ENCODE measurements around the gene TBL1XR1.

The TBL1XR1 gene

DNA sequence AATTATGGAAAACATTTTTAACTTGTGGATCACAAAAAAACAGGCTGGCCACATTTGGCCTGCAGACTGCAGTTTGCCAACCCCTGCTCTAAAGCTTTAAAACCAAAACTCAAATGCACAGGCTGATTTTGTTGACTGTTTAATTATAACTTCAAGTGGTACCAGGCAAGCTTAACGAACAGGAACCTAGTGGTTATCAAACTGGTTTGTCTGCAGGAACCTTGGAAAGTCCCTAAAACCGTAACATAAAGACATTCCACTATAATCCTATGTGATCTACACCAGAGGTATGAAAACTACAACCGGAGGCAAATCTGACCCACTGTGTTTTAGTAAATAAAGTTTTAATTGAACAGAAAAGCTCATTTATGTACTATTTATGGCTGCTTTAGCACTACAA is 52.4 kb downstream of the TBL1XR1 start:
- TF ChIP-seq GATA2 (IDR thresholded peaks at IDR 0.05; ENCODE audit: low read depth, low read length) (no peak), GATA3 (IDR thresholded peaks at IDR 0.05; ENCODE audit: low read depth, low read length) (no peak)

DNA sequence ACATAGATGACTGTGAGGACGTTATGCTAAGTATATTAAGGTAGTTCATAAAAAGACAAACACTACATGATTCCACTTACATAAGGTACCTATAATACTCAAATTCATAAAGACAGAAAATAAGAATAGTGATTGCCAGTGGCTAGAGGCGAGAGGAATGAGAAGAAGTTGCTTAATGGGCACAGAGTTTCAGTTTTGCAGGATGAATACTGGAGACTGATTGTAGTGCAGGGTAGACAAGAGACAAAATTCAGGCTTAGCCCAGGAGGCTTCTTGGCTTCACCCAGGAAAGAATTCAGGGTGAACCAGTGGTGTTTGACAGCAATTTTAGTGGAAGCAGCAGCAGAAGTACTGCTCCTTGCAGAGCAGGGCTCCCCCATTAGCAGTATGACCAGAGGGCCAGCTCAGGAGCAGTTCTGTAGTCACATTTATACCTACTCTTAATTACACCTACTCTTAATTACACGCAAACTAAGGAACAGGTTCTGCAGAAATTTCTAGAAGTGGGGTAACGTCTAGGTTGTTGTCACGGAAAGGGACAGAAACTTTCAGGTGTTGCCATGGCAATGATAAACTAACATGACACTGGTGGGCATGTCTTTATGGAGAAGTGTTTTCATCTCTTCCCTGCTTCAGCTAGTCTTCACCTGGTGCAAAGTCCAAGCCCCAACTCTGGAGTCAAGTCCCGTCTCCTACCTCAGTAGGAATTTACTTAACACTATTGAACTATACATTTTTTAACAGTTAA is 55.2 kb downstream of the TBL1XR1 start:
- TF ChIP-seq GATA2 (IDR thresholded peaks at IDR 0.05; ENCODE audit: low read depth, low read length) (no peak), GATA3 (IDR thresholded peaks at IDR 0.05; ENCODE audit: low read depth, low read length) (no peak)

DNA sequence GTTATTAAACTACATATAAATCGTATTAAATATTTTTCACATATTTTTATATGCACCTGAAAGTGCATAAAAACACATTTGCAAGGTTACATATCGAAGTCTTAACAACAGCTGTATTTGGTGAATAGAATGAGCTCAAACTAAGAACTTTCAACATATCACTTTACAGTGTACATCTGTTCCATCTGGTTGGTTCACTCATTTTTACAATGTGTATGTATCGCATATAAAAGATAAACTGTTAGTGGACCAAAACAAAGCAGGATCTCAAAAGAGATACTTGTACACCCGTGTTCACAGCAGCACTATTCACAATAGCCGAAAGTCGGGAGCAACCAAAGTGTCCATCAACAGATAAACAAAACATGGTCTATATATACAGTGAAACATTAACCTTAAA is 55.8 kb downstream of the TBL1XR1 start:
- no peak for TF ChIP-seq GATA3 (IDR thresholded peaks at IDR 0.05; ENCODE audit: low read depth, low read length)
- no peak for TF ChIP-seq GATA2 (IDR thresholded peaks at IDR 0.05; ENCODE audit: low read depth, low read length)

DNA sequence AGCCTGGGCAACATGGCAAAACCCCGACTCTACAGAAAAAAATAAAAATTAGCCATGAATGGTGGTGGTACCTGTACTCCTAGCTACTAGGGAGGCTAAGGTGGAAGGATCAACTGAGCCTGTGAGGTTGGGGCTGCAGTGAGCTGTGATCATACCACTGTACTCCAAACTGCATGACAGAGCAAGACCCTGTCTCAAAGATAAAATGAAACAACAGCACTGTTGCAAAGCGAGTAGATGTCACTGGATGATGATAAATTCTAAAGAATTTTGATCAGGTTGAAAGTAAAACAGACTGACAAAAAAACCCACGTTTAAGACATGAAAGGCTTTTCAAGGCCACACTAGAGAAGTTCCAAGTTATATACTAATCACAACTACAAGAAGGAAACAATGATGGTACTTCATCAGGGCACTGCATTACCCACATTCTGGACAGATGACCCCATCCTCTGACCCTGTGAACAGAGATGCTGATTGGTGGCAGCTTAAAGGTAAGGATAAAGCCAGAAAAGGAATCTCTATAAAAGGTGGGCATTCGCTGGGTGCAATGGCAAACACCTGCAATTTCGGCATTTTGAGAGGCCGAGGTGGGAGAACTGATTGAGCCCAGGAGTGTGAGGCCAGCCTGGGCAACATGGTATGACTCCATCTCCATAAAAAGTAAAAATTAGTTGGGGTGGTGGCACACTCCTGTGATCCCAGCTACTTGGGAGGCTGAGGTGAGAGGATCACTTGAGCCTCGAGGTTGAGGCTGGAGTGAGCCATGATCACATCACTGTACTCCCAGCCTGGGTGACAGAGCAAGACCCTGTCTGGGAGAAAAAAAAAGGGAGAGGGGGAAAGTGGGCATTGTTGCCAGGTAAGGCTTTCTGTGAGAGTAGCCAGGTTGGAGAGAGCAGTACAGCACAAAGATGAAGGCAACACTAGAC is 59.2 kb downstream of the TBL1XR1 start:
- TF ChIP-seq GATA2 (IDR thresholded peaks at IDR 0.05; ENCODE audit: low read depth, low read length) (no peak), GATA3 (IDR thresholded peaks at IDR 0.05; ENCODE audit: low read depth, low read length) (no peak)

DNA sequence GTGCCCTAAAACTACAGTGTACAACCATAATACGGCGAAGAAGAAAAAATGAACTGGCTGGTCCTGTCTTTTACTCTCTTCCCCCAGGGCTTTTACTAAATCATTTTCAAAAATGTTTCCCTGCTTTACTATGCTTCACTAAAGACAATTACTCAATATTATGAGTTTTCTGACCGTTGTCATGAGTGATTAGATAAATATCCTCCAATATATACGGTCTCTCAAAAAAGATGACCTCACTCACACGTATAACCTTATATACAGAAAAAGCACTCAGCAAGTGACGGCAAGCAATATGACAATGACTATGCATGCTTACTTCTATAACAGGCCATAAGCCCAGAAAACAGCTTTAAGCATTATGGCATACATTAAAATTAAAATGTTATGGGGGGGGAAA is 60.5 kb downstream of the TBL1XR1 start:
- TF ChIP-seq GATA2 (IDR thresholded peaks at IDR 0.05; ENCODE audit: low read depth, low read length) (no peak), GATA3 (IDR thresholded peaks at IDR 0.05; ENCODE audit: low read depth, low read length) (no peak)

DNA sequence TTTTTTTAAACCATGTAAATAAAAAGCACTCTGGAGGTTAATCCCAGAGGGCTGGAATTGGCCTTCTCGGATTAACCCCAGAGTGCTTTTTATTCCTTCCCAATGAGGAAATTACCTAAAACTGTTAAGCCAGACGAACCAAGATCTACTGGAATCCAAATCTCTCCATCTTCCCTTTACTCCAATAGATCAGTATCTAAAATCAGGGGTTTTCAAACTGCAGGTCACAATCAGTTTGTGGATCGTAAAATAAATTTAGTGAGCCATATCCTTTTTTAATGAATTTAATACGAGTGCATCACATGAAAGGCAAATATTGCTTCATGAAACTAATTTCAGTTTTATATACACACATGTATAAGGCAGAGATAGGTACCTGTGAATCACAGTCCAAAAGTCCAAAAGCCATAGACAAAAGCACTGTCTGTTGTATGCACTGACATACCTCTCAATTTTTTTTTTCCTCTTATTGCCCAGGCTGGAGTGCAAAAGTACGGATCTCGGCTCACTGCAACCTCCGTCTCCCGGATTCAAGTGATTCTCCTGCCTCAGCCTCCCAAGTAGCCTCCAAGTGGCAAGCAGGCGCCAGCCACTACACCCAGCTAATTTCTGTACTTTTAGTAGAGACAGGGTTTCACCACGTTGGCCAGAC is 61.3 kb downstream of the TBL1XR1 start:
- no peak for TF ChIP-seq GATA3 (IDR thresholded peaks at IDR 0.05; ENCODE audit: low read depth, low read length)
- no peak for TF ChIP-seq GATA2 (IDR thresholded peaks at IDR 0.05; ENCODE audit: low read depth, low read length)

DNA sequence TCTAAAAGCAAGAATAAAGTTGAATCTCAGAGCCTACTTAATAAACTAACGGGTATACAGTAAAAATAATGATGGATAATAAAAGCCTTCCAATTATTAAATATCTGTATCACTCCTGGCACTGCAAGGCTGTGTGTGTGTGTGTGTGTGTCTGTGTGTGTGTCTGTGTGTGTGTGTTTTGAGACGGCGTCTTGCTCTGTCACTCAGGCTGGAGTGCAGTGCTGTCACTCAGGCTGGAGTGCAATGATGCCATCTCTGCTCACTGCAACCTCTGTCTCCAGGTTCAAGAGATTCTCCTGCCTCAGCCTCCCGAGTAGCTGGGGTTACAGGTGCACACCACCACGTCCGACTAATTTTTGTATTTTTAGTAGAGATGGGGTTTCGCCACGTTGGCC is 62.5 kb downstream of the TBL1XR1 start:
- TF ChIP-seq GATA2 (IDR thresholded peaks at IDR 0.05; ENCODE audit: low read depth, low read length) (no peak), GATA3 (IDR thresholded peaks at IDR 0.05; ENCODE audit: low read depth, low read length) (no peak)

DNA sequence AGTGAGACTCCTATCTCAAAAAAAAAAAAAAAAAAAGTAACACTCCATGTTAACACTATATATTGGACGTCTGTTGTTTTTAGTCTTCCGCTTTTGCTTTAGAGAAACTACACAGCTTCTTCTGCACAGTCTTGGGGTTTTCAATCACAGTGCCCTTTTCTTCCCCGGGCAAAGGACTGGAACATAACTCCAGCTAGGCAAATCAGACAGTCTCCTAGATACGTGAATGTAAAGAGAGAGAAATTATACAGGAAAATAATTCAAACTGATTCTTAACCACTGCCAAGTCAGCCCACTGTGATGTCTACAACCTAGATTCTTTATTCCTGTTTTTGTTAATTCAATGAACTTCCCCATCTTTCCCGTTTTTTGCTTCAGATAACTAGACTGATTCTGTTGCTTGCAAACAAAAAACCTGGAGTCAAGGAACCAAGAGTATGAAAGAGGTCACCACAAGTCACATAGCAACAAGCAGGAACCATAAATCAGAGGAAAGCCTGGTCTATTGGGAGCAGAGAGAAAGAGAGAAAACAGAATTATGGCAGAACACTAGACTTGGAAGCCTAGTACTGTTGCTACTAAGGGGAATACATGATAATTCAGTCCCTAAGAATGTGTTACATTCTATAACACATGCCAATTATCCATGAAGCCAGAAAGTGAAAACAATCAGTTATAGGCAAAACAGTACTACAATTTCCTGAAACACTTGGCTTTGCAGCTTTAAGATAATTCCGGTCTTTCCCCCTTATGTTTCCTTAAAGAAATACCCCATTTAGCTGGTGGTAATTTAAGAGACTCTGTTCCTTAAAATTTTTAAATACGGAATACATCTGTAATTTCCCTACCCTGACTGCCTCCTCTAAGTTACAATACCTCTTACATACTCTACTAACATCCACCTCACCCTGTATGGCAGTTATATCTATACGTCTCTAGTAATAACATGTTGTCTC is 63.1 kb downstream of the TBL1XR1 start:
- TF ChIP-seq GATA3 (IDR thresholded peaks at IDR 0.05; ENCODE audit: low read depth, low read length), result no peak
- no peak for TF ChIP-seq GATA2 (IDR thresholded peaks at IDR 0.05; ENCODE audit: low read depth, low read length)

DNA sequence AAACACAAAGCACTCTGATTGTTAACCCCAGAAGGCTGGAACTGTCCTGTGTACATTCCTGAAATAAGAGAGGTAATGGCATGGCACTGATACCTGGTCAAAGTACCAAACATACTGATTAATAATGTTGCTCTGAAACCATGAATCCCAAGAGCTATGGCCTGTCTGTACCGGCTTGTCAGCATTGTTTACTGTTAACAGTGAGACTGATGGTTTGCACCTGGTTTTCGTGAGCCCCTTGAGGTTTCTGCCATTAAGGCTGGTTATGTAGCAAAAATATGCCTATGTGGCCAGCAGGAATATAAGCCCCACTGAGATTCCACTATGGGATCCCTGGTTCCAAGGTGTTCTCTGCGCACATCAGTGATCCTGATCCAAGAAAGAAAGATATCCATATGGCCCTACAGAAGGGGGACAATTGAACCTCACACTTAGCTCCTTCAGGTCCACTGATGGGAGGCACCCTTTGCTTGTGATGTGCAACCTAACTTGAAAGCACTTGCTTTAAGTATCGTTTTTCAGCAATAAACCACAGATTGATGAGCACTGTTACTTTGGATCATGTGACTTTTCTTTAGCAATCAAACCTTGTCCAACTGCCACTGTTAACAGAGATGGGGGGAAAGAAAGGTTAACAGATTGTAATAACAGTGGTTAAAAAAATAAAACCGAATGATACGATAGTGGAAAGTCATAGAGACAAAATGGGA is 65.2 kb downstream of the TBL1XR1 start:
- TF ChIP-seq GATA2 (IDR thresholded peaks at IDR 0.05; ENCODE audit: low read depth, low read length) (no peak), GATA3 (IDR thresholded peaks at IDR 0.05; ENCODE audit: low read depth, low read length) (no peak)

DNA sequence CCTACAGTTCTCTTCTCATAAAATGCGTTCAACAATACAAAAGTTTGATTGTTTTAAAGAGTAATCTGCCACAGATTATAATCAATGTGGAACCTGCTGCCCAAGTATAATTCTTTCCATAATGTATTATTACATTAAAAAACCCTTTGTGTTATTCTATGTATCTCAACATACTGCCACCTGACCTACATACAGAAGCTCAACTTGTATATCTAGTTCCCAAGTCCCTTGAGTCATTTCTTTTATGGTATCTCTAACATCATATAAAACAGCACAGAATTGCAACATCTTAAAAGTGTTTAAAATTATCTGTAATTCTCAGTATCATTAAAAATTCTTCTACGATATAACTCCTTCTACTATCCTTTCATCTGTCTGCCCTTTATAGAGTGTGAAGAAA is 70.3 kb downstream of the TBL1XR1 start:
- TF ChIP-seq GATA2 (IDR thresholded peaks at IDR 0.05; ENCODE audit: low read depth, low read length) (no peak), GATA3 (IDR thresholded peaks at IDR 0.05; ENCODE audit: low read depth, low read length) (no peak)

DNA sequence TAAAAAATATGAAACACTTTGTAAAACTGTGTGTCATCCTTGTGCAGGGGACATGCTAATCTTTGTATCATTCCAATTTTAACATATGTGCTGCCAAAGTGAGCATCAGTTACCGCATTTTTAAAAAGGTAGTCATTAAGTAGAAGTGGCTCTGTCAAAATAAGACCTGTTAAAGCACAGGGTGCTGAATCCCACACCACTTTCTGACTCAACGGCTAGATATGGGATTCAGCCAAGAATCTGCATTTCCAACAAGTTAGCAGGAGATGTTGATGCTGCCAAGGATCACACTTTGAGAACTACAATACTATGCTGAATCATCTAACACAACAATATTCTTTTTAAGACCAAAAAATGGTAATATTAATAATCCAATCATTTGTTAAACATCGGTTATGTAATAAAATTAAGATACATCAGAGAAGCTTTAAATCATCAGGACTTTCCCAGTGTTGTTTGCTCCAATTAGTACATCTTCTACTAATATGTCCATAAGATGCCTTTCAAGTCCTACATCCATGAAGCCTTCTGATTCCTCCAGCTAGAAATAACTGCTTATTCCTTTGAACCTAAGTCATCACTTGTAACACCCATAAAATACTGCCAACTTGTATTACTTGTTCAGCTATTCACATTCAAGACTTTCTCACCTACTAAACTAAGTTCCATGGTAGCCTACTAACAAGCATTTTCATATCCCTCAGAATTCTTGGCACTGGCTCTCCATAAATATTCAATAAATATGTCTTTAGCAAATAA is 71.1 kb downstream of the TBL1XR1 start:
- TF ChIP-seq GATA2 (IDR thresholded peaks at IDR 0.05; ENCODE audit: low read depth, low read length), result no peak
- no peak for TF ChIP-seq GATA3 (IDR thresholded peaks at IDR 0.05; ENCODE audit: low read depth, low read length)

DNA sequence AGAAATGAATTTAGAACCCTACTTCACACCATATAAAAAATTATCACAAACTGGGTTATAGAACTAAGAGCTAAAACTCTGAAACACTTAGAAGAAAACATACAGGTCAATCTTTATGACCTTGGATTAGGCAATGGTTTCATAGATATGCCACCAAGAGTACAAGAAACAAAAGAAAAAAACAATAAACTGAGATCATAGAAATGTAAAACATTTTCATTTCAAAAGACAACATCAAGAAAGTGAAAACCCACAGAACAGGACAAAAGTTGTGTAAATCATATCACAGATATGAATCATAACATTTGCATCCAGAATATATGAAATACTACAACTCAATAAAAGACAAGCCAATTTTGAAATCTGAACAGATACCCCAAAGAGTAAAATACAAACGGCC is 72.4 kb downstream of the TBL1XR1 start:
- no peak for TF ChIP-seq GATA2 (IDR thresholded peaks at IDR 0.05; ENCODE audit: low read depth, low read length)
- TF ChIP-seq GATA3 (IDR thresholded peaks at IDR 0.05; ENCODE audit: low read depth, low read length), result no peak

All from SH-SY5Y (cell line).